Body of pancreas (tissue), 4 donors: ENCODE data around the gene KPNA4. TPM values are rescaled to one million over a fixed set of nuclear protein-coding genes. Genes with fewer than 3 reads are reported as not detected.

Experiments
- ATAC-seq: fragments of 150-250 bp; one replicate; pipeline ENCODE4 v1.9.1; 2016
- DNase-seq, 4 donors: peaks; one replicate each; pipeline ENCODE4 v3.0.0-alpha.2; 2019
- H3K27ac ChIP-seq, 4 donors: fragments of 200-600 bp; sonication (generic); 1 replicate in 3 of 4; 2 replicates in 1 of 4; pipeline versions ENCODE4 v1.5.1 to v1.6.1; 2016 to 2019; ENCODE audit warnings: mild to moderate bottlenecking in 1 of 4, mixed read lengths in 1 of 4, moderate library complexity in 1 of 4
- H3K27me3 ChIP-seq, 2 donors: fragments of 200-600 bp; sonication (generic); one replicate each; pipeline ENCODE4 v1.6.0; 2016; ENCODE audit warnings: mild to moderate bottlenecking in 1 of 2
- H3K36me3 ChIP-seq, 2 donors: fragments of 200-600 bp; sonication (generic); replicated peaks in 1 of 2; 2 replicates each; pipeline ENCODE4 v1.5.1; 2016; ENCODE audit warnings: low read depth in 2 of 2; ENCODE audit not compliant: insufficient read depth in 1 of 2
- H3K4me1 ChIP-seq: fragments of 200-600 bp; sonication (generic); one replicate; pipeline ENCODE4 v1.6.0; 2016
- H3K4me3 ChIP-seq, 2 donors: fragments of 200-600 bp; sonication (generic); 1 replicate in 1 of 2; 2 replicates in 1 of 2; pipeline ENCODE4 v1.5.1; 2016 to 2019
- H3K9me3 ChIP-seq, 3 donors: fragments of 200-600 bp; sonication (generic); 1 replicate in 2 of 3; 2 replicates in 1 of 3; pipeline ENCODE4 v1.5.1; 2016
- POLR2A ChIP-seq, 3 donors: fragments of 450-650 bp; IDR thresholded peaks; one replicate each; pipeline ENCODE4 v1.6.1; 2016; ENCODE audit warnings: antibody characterized with exemption in 3 of 3, mild to moderate bottlenecking in 2 of 3
- WGBS, 2 donors: methylation state at CpG; one replicate each; pipeline ENCODE4 v1.1.5; 2017; 5-methylcytosine and 5-hydroxymethylcytosine counted together
- intact Hi-C: fragments of 100-400 bp; cut with DNase I; formaldehyde crosslinking; loops from one replicate; pipeline ENCODE4 v1.15.1; 2023
- total RNA-seq, 2 donors: library from RNA; depleted of rRNA; stranded (reverse); fragments of >200 nt; gene quantifications; one replicate each; pipeline ENCODE4 v1.1.0, GENCODE V29; 2016
- TF ChIP-seq, protein P1 (sequence below), 7 experiments: fragments of 450-650 bp in 4 of 7; fragments of 200-600 bp in 3 of 7; sonication (generic) in 3 of 7; IDR thresholded peaks; one replicate each; pipeline ENCODE4 v1.5.1; 2016 to 2019; ENCODE audit warnings: antibody characterized with exemption in 7 of 7

The KPNA4 gene
- total RNA-seq, 2 donors from 2014 or later = 9.6 to 14.3 TPM

DNA sequence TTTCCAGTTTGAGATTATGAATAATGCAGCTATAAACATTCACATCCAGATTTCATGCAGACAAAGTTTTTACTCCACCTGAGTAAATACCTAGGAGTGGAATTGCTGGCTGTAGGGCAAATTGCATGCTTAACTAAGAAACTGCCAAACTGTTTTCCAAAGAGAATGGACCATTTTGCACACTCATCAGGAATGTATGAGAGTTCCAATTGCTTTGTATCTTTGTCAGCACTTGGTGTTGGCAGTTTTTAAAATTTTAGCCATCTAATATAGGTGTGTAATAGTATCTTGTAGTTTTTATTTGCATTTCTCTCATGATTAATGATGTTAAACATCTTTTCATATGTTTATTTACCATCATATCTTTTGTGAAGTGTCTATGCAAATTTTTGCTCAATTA lies 75.2 kb downstream of the KPNA4 start:
- ATAC-seq (no peak), DNase-seq (no peak)
- H3K27me3 ChIP-seq = no peaks in the 10 kb centered on the region
- H3K9me3 ChIP-seq = no peaks in the 10 kb centered on the region
- no peak for TF ChIP-seq POLR2A (IDR thresholded peaks at IDR 0.05)
- TF ChIP-seq, protein P1, sequence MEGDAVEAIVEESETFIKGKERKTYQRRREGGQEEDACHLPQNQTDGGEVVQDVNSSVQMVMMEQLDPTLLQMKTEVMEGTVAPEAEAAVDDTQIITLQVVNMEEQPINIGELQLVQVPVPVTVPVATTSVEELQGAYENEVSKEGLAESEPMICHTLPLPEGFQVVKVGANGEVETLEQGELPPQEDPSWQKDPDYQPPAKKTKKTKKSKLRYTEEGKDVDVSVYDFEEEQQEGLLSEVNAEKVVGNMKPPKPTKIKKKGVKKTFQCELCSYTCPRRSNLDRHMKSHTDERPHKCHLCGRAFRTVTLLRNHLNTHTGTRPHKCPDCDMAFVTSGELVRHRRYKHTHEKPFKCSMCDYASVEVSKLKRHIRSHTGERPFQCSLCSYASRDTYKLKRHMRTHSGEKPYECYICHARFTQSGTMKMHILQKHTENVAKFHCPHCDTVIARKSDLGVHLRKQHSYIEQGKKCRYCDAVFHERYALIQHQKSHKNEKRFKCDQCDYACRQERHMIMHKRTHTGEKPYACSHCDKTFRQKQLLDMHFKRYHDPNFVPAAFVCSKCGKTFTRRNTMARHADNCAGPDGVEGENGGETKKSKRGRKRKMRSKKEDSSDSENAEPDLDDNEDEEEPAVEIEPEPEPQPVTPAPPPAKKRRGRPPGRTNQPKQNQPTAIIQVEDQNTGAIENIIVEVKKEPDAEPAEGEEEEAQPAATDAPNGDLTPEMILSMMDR (IDR thresholded peaks at IDR 0.05) = no peak
- intact Hi-C loops = no loop called here
- H3K4me3 ChIP-seq = no peak overlapping the region
- no peak overlapping the region for H3K27ac ChIP-seq
- no peaks in the 10 kb centered on the region for H3K36me3 ChIP-seq
- no peaks in the 10 kb centered on the region for H3K4me1 ChIP-seq

DNA sequence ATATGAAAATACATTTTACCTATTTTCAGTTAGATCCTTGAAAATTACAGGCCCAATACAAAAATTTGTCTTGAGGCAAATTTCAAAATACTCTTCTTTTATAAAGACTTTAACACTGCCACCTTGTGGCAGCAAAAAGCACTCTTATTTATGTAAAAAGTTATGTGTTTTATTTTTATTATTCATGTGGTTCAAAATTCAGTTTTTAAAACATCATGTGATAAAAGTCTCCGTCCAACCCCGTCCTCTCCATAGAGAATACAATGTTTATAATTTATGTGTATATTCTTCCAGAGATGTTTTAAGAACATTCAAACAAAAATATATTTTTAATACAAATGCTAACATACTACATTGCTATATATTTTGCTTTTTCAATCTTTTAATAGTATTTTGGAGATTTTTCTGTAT lies 78.9 kb downstream of the KPNA4 start:
- Histone ChIP-seq H3K9me3 (no peaks in the 10 kb centered on the region), H3K27me3 (no peaks in the 10 kb centered on the region), H3K36me3 (no peaks in the 10 kb centered on the region), H3K4me1 (no peaks in the 10 kb centered on the region), H3K4me3 (no peak overlapping the region), H3K27ac (no peak overlapping the region)
- ATAC-seq = no peak
- WGBS, 2 donors = 3% methylated on average over 2 of the region's 2 CpGs
- no peak for DNase-seq
- TF ChIP-seq POLR2A (IDR thresholded peaks at IDR 0.05) = no peak
- TF ChIP-seq, protein P1 (IDR thresholded peaks at IDR 0.05) = peak; percentile 29 to 67 (median 44)
- intact Hi-C loops = no loop called here

DNA sequence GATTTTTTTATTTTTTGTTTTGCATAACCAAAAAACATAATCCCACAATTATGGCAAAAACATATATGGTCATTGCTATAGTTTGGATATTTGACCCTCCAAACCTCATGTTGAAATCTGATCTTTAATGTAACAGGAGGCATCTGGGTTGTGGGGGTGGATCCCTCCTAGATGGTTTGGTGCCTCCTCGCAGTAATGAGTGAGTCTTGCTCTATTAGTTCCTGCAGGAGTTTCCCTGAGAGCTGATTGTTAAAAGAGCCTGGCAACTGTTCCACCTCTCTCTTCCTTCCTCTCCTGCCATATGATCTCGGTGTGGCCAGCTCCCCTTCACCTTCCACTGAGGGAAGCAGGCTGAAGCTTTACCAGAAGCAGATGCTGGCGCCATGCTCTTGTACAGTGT lies 82.6 kb downstream of the KPNA4 start:
- TF ChIP-seq, protein P1 (IDR thresholded peaks at IDR 0.05) = no peak
- no peak for TF ChIP-seq POLR2A (IDR thresholded peaks at IDR 0.05)
- ATAC-seq (no peak), DNase-seq (no peak)
- H3K4me3 ChIP-seq = no peak overlapping the region
- intact Hi-C loops = no loop called here
- H3K27me3 ChIP-seq = no peaks in the 10 kb centered on the region
- no peaks in the 10 kb centered on the region for H3K4me1 ChIP-seq
- no peak overlapping the region for H3K27ac ChIP-seq
- no peaks in the 10 kb centered on the region for H3K36me3 ChIP-seq
- WGBS, 2 donors = 80 to 87% methylated on average over 3 of the region's 3 CpGs
- H3K9me3 ChIP-seq = no peaks in the 10 kb centered on the region

DNA sequence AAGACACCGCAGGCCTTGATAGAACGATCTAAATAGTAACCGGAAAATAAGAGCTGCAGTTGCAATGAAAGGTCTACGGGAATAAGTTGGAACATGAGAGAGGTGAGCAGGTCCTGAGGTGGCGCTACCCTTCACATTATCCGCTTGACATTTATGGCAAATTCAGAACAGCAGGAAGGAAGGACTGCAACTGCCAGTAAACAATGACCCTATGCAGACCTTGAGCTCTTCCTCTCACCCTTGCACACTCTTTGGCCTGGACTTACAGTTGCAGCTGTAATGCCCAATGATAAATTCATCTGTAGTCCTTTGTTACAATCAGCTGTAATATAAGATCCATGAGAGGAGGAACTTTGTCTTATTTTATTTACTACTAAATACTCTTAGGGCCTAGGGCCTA lies 83.5 kb downstream of the KPNA4 start:
- H3K36me3 ChIP-seq = no peaks in the 10 kb centered on the region
- no peaks in the 10 kb centered on the region for H3K9me3 ChIP-seq
- H3K4me3 ChIP-seq = no peak overlapping the region
- H3K27me3 ChIP-seq = no peaks in the 10 kb centered on the region
- no peaks in the 10 kb centered on the region for H3K4me1 ChIP-seq
- WGBS, 2 donors = 82 to 89% methylated on average over 6 of the region's 6 CpGs
- no peak for DNase-seq
- TF ChIP-seq, protein P1 (IDR thresholded peaks at IDR 0.05) = no peak
- TF ChIP-seq POLR2A (IDR thresholded peaks at IDR 0.05) = no peak
- intact Hi-C loops = no loop called here
- H3K27ac ChIP-seq = no peak overlapping the region
- no peak for ATAC-seq

DNA sequence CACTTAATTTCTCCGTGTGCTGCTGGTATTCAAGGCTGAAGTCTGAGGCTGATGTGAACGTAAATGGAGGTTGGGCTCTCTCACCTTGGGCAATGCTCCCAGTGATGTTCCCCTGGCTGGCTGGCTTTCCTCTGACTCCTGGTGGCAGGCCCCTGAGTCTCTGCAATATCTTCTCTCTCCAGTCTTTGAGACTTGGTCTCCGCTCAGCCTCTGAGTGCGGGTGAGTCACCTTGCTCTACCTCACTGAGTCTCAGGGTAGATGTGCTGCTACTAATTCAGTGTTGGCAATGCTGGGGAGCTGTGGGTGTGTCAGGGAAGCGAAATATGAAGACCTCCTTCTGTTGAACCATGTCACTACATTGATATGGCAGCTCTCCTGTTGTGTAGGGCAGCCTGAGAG lies 84.4 kb downstream of the KPNA4 start:
- no peaks in the 10 kb centered on the region for H3K9me3 ChIP-seq
- no peaks in the 10 kb centered on the region for H3K36me3 ChIP-seq
- H3K4me1 ChIP-seq = no peaks in the 10 kb centered on the region
- H3K4me3 ChIP-seq = no peak overlapping the region
- no peak overlapping the region for H3K27ac ChIP-seq
- intact Hi-C loops = no loop called here
- ATAC-seq (no peak), DNase-seq (no peak)
- 76 to 79% methylated on average over 5 of the region's 5 CpGs for WGBS, 2 donors
- H3K27me3 ChIP-seq = no peaks in the 10 kb centered on the region
- no peak for TF ChIP-seq POLR2A (IDR thresholded peaks at IDR 0.05)
- TF ChIP-seq, protein P1 (IDR thresholded peaks at IDR 0.05) = no peak
